HepG2 (cell line): ENCODE data around the gene SUN5. TPM values are rescaled to one million over a fixed set of nuclear protein-coding genes. Genes with fewer than 3 reads are reported as not detected.
A peak's percentile ranks its signal among the peaks of the same experiment; 100 is the strongest.

Experiments
- NBN ChIP-seq: fragments of 450-650 bp; conservative IDR thresholded peaks from 2 replicates; pipeline ENCODE4 v1.6.1; 2017
- NRL ChIP-seq: sonication (generic); formaldehyde crosslinking; IDR thresholded peaks from 2 replicates; pipeline ENCODE4 v1.5.0; 2020; ENCODE audit warnings: missing genetic modification reagents, mild to moderate bottlenecking, moderate library complexity, borderline replicate concordance
- RAD51 ChIP-seq: fragments of 450-650 bp; IDR thresholded peaks from 2 replicates; pipeline ENCODE4 v1.6.1; 2016; ENCODE audit warnings: borderline replicate concordance
- RFXAP ChIP-seq: sonication (generic); formaldehyde crosslinking; IDR thresholded peaks from 2 replicates; pipeline ENCODE4 v1.4.0; 2020; ENCODE audit warnings: missing genetic modification reagents, borderline replicate concordance
- SMAD9 ChIP-seq: sonication (generic); formaldehyde crosslinking; IDR thresholded peaks from 2 replicates; pipeline ENCODE4 v1.5.1; 2020; ENCODE audit warnings: mild to moderate bottlenecking, missing genetic modification reagents
- SOX13 ChIP-seq, 3 experiments: fragments of 450-650 bp in 1 of 3; sonication (generic) in 1 of 3; formaldehyde crosslinking in 1 of 3; IDR thresholded peaks in 2 of 3; conservative IDR thresholded peaks in 1 of 3; 2 replicates each; pipeline versions ENCODE4 v1.5.0 to v1.6.1; 2016 to 2020; ENCODE audit warnings: antibody characterized with exemption in 1 of 3, mild to moderate bottlenecking in 1 of 3, missing compliant biosample characterization in 1 of 3, missing genetic modification reagents in 1 of 3, moderate library complexity in 1 of 3
- SPEN ChIP-seq: sonication (generic); formaldehyde crosslinking; IDR thresholded peaks from 2 replicates; pipeline ENCODE4 v1.5.1; 2020; ENCODE audit warnings: low read depth, mild to moderate bottlenecking, missing genetic modification reagents
- TEAD3 ChIP-seq: optimal IDR thresholded peaks from 2 replicates; pipeline ENCODE3; 2016; ENCODE audit warnings: borderline replicate concordance
- ZNF263 ChIP-seq: sonication (generic); formaldehyde crosslinking; IDR thresholded peaks from 2 replicates; pipeline ENCODE4 v1.4.0; 2020; ENCODE audit warnings: missing genetic modification reagents
- ZNF274 ChIP-seq: sonication (generic); formaldehyde crosslinking; IDR thresholded peaks from 2 replicates; pipeline ENCODE4 v1.5.1; 2020; ENCODE audit warnings: mild to moderate bottlenecking, missing genetic modification reagents
- ZNF607 ChIP-seq: sonication (generic); formaldehyde crosslinking; IDR thresholded peaks from 2 replicates; pipeline ENCODE4 v1.5.1; 2020; ENCODE audit warnings: missing genetic modification reagents, mild to moderate bottlenecking, borderline replicate concordance
- ZNF724P ChIP-seq: sonication (generic); formaldehyde crosslinking; IDR thresholded peaks from 2 replicates; pipeline ENCODE4 v1.8.0; 2022; ENCODE audit warnings: missing genetic modification reagents, borderline replicate concordance
- polyA plus RNA-seq, 8 experiments: library from polyadenylated mRNA; depleted of rRNA in 3 of 8; stranded (reverse) in 7 of 8; unstranded in 1 of 8; fragments of >200 nt; fragmentation: Illumina TruSeq in 4 of 8; extraction: Trizol in 4 of 8; gene quantifications; 2 replicates each; pipeline versions ENCODE4 v1.2.1 to v1.2.3, GENCODE V29; 2011 to 2016; ENCODE audit warnings: low read depth in 4 of 8, missing spikeins in 1 of 8, mixed read lengths in 1 of 8; ENCODE audit not compliant: insufficient read depth in 1 of 8
- total RNA-seq, 5 experiments: library from RNA; depleted of rRNA; stranded (reverse); fragments of >200 nt; fragmentation: Illumina TruSeq; extraction: Trizol; gene quantifications; 2 replicates each; pipeline ENCODE4 v1.2.3, GENCODE V29; 2016; ENCODE audit warnings: low read depth in 1 of 5
- TF ChIP-seq, protein P1 (sequence below): IDR thresholded peaks from 2 replicates; pipeline ENCODE4 v1.6.1; 2018; ENCODE audit warnings: missing genetic modification reagents, mild to moderate bottlenecking, missing compliant biosample characterization
- TF ChIP-seq, protein P2 (sequence below): sonication (generic); formaldehyde crosslinking; IDR thresholded peaks from 2 replicates; pipeline ENCODE4 v1.4.0; 2020; ENCODE audit warnings: missing genetic modification reagents
- TF ChIP-seq, protein P3 (sequence below), 2 experiments: sonication (generic) in 1 of 2; formaldehyde crosslinking in 1 of 2; IDR thresholded peaks; 2 replicates each; pipeline versions ENCODE4 v1.4.0 to v1.6.1; 2016 to 2020; ENCODE audit warnings: borderline replicate concordance in 1 of 2, low read depth in 1 of 2, mild to moderate bottlenecking in 1 of 2, missing genetic modification reagents in 1 of 2
- TF ChIP-seq, protein P4 (sequence below): sonication (generic); formaldehyde crosslinking; IDR thresholded peaks from 2 replicates; pipeline ENCODE4; 2020; ENCODE audit warnings: missing genetic modification reagents, mild to moderate bottlenecking, borderline replicate concordance

Gene SUN5
- total and polyA plus RNA-seq, 2 of the 13 experiments (the other 11 are each of a cell fraction or from before 2014, with no cell fraction given), result not detected

DNA sequence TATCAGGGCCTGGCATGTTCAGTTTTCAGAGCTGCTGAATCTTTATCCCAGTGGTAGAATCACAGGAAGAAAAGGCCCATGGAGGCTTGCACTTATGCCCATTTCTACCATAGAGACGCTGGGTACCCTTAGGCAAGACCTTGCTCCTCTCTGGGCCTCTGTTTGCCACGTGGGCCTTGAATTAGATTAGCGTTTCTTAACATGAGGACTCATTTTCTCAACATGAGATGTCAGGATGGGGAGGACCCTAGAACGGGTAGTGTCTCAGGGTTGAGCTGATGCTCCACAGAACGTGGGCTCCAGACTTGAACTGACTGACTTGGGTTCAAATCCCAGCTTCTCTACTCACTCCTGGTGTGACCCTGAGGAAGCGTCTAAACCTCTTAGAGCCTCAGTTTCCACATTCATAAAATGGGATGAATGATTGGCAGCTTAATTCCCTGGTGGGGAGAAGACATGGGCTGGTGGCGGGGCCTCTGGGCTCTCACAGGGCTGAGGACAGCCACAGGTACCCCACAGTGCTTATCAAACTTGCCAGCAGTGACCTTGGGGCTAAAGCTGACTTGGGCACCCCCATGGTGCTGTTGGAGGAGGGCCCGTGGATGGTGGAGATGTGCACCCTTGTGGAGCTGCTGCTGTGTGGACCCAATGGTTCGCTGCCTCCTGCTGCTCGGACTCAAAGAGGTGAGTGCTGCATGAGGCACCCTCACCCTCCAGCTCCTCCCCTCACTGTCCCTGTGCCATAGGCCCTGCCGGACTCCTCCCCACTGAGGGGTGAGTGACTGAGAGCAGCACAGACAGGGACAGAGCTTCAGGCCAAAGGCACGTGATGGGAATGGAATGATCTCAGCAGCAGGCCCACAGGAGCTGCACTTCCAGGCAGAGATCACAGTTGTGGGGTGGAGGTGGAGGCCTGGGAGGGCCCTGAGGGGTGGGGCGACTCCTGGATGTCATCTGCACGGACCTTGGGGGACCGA, 28.2 kb downstream of the SUN5 start (continued):
- TF ChIP-seq RFXAP (CRISPR knock-in tag) (peak; percentile 28; the same call in 1 of the 2 replicates), TEAD3 (CRISPR knock-in tag) (peak; percentile 80), SMAD9 (CRISPR knock-in tag) (no peak), ZNF263 (CRISPR knock-in tag) (peak; percentile 97), NBN (no peak), RAD51 (peak; percentile 45), SPEN (CRISPR knock-in tag) (peak; percentile 46; the same call in 1 of the 2 replicates), NRL (CRISPR knock-in tag) (0 out of 2 replicates have a peak, but pooled peaks have one; percentile 66), ZNF607 (CRISPR knock-in tag) (no peak), SOX13 (IDR thresholded peaks at IDR 0.05) (no peak), SOX13 (CRISPR knock-in tag; conservative IDR thresholded peaks at IDR 0.05 in 1 of 2, IDR thresholded peaks at IDR 0.05 in 1 of 2) (peak in 1 of 2 experiments; percentile 65; a peak in 1 of 4 replicates), ZNF724P (CRISPR knock-in tag) (0 out of 2 replicates have a peak, but pooled peaks have one; percentile 26), ZNF274 (CRISPR knock-in tag) (0 out of 2 replicates have a peak, but pooled peaks have one; percentile 12)
- TF ChIP-seq, protein P1, sequence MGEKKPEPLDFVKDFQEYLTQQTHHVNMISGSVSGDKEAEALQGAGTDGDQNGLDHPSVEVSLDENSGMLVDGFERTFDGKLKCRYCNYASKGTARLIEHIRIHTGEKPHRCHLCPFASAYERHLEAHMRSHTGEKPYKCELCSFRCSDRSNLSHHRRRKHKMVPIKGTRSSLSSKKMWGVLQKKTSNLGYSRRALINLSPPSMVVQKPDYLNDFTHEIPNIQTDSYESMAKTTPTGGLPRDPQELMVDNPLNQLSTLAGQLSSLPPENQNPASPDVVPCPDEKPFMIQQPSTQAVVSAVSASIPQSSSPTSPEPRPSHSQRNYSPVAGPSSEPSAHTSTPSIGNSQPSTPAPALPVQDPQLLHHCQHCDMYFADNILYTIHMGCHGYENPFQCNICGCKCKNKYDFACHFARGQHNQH (CRISPR knock-in tag), result 0 out of 2 replicates have a peak, but pooled peaks have one; percentile 50
- TF ChIP-seq, protein P2, sequence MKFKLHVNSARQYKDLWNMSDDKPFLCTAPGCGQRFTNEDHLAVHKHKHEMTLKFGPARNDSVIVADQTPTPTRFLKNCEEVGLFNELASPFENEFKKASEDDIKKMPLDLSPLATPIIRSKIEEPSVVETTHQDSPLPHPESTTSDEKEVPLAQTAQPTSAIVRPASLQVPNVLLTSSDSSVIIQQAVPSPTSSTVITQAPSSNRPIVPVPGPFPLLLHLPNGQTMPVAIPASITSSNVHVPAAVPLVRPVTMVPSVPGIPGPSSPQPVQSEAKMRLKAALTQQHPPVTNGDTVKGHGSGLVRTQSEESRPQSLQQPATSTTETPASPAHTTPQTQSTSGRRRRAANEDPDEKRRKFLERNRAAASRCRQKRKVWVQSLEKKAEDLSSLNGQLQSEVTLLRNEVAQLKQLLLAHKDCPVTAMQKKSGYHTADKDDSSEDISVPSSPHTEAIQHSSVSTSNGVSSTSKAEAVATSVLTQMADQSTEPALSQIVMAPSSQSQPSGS (CRISPR knock-in tag), result 0 out of 2 replicates have a peak, but pooled peaks have one; percentile 15
- TF ChIP-seq, protein P3, sequence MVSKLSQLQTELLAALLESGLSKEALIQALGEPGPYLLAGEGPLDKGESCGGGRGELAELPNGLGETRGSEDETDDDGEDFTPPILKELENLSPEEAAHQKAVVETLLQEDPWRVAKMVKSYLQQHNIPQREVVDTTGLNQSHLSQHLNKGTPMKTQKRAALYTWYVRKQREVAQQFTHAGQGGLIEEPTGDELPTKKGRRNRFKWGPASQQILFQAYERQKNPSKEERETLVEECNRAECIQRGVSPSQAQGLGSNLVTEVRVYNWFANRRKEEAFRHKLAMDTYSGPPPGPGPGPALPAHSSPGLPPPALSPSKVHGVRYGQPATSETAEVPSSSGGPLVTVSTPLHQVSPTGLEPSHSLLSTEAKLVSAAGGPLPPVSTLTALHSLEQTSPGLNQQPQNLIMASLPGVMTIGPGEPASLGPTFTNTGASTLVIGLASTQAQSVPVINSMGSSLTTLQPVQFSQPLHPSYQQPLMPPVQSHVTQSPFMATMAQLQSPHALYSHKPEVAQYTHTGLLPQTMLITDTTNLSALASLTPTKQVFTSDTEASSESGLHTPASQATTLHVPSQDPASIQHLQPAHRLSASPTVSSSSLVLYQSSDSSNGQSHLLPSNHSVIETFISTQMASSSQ (IDR thresholded peaks at IDR 0.05; ENCODE audit: low read depth), result no peak
- TF ChIP-seq, protein P3 (CRISPR knock-in tag; IDR thresholded peaks at IDR 0.05; ENCODE audit: borderline replicate concordance), result peak; percentile 34; the same call in 1 of the 2 replicates
- TF ChIP-seq, protein P4, sequence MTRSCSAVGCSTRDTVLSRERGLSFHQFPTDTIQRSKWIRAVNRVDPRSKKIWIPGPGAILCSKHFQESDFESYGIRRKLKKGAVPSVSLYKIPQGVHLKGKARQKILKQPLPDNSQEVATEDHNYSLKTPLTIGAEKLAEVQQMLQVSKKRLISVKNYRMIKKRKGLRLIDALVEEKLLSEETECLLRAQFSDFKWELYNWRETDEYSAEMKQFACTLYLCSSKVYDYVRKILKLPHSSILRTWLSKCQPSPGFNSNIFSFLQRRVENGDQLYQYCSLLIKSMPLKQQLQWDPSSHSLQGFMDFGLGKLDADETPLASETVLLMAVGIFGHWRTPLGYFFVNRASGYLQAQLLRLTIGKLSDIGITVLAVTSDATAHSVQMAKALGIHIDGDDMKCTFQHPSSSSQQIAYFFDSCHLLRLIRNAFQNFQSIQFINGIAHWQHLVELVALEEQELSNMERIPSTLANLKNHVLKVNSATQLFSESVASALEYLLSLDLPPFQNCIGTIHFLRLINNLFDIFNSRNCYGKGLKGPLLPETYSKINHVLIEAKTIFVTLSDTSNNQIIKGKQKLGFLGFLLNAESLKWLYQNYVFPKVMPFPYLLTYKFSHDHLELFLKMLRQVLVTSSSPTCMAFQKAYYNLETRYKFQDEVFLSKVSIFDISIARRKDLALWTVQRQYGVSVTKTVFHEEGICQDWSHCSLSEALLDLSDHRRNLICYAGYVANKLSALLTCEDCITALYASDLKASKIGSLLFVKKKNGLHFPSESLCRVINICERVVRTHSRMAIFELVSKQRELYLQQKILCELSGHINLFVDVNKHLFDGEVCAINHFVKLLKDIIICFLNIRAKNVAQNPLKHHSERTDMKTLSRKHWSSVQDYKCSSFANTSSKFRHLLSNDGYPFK, result no peak; the same call in 1 of the 2 replicates
